Parathyroid adenoma (tissue), 2 donors: ENCODE results near the gene MTFR2.

Source experiments
- H2AFZ ChIP-seq: fragments of 300-600 bp; sonication (generic); one replicate; pipeline ENCODE4 v1.7.0; 2017; ENCODE audit warnings: antibody characterized with exemption, mild to moderate bottlenecking
- H3K27ac ChIP-seq: fragments of 300-600 bp; sonication (generic); one replicate; pipeline ENCODE4 v1.7.0; 2017
- H3K27me3 ChIP-seq: fragments of 300-600 bp; sonication (generic); one replicate; pipeline ENCODE4 v1.7.0; 2017; ENCODE audit warnings: low read length; ENCODE audit not compliant: control insufficient read depth, insufficient read depth
- H3K36me3 ChIP-seq: fragments of 300-600 bp; sonication (generic); one replicate; pipeline ENCODE4 v1.7.0; 2017; ENCODE audit warnings: low read length; ENCODE audit not compliant: control insufficient read depth, insufficient read depth
- H3K4me1 ChIP-seq: fragments of 300-600 bp; sonication (generic); one replicate; pipeline ENCODE4 v1.7.0; 2017; ENCODE audit warnings: control low read depth
- H3K4me2 ChIP-seq: fragments of 300-600 bp; sonication (generic); one replicate; pipeline ENCODE4 v1.7.0; 2017; ENCODE audit warnings: low read length
- H3K4me3 ChIP-seq: fragments of 300-600 bp; sonication (generic); one replicate; pipeline ENCODE4 v1.7.0; 2017; ENCODE audit warnings: low read depth, low read length
- H3K79me2 ChIP-seq: fragments of 300-600 bp; sonication (generic); one replicate; pipeline ENCODE4 v1.7.0; 2017; ENCODE audit warnings: control low read depth
- H3K9ac ChIP-seq: fragments of 300-600 bp; sonication (generic); one replicate; pipeline ENCODE4 v1.7.0; 2017; ENCODE audit warnings: mild to moderate bottlenecking
- H3K9me3 ChIP-seq: fragments of 300-600 bp; sonication (generic); one replicate; pipeline ENCODE4 v1.7.0; 2017; ENCODE audit warnings: low read length; ENCODE audit not compliant: control insufficient read depth
- CTCF ChIP-seq: fragments of 300-600 bp; sonication (generic); IDR thresholded peaks from one replicate; pipeline ENCODE4 v1.7.0; 2017; ENCODE audit warnings: antibody characterized with exemption, mild to moderate bottlenecking
- donor health status: primary hyperparathyroidism.

Gene MTFR2

GRCh38 chr6:136280032-136280609 lies 30.0 kb upstream of the MTFR2 start:
- no peak overlapping the region for H3K27ac ChIP-seq
- no peak overlapping the region for H3K4me2 ChIP-seq
- no peaks in the 10 kb centered on the region for H3K36me3 ChIP-seq
- TF ChIP-seq CTCF: no peak
- H3K9ac ChIP-seq: no peak overlapping the region
- no peak overlapping the region for H3K4me3 ChIP-seq
- peaks cover 41% of the 10 kb centered on the region for H3K79me2 ChIP-seq
- no peaks in the 10 kb centered on the region for H3K9me3 ChIP-seq
- H2AFZ ChIP-seq: no peak overlapping the region
- H3K4me1 ChIP-seq: peaks cover 34% of the 10 kb centered on the region
- H3K27me3 ChIP-seq: no peaks in the 10 kb centered on the region

- H3K27me3 ChIP-seq: no peaks in the 10 kb centered on the region
- no peak overlapping the region for H3K4me3 ChIP-seq
- TF ChIP-seq CTCF: no peak
- no peaks in the 10 kb centered on the region for H3K4me1 ChIP-seq
- H3K79me2 ChIP-seq: peaks cover 24% of the 10 kb centered on the region
- H3K36me3 ChIP-seq: peaks cover 4% of the 10 kb centered on the region
- H3K9ac ChIP-seq: no peak overlapping the region
- no peak overlapping the region for H3K4me2 ChIP-seq
- no peaks in the 10 kb centered on the region for H3K9me3 ChIP-seq
- no peak overlapping the region for H2AFZ ChIP-seq
- H3K27ac ChIP-seq: no peak overlapping the region
Measured at GRCh38 chr6:136274062-136274461, 24.0 kb upstream of the MTFR2 start.

- peaks cover 3% of the 10 kb centered on the region for H3K4me1 ChIP-seq
- no peaks in the 10 kb centered on the region for H3K9me3 ChIP-seq
- TF ChIP-seq CTCF: no peak
- H3K36me3 ChIP-seq: no peaks in the 10 kb centered on the region
- H3K9ac ChIP-seq: no peak overlapping the region
- no peak overlapping the region for H2AFZ ChIP-seq
- no peak overlapping the region for H3K27ac ChIP-seq
- H3K4me3 ChIP-seq: no peak overlapping the region
- no peak overlapping the region for H3K4me2 ChIP-seq
- no peaks in the 10 kb centered on the region for H3K27me3 ChIP-seq
- peaks cover 19% of the 10 kb centered on the region for H3K79me2 ChIP-seq
Measured at GRCh38 chr6:136265101-136265500, 15.0 kb upstream of the MTFR2 start.

- no peak overlapping the region for H2AFZ ChIP-seq
- H3K4me2 ChIP-seq: no peak overlapping the region
- peaks cover 14% of the 10 kb centered on the region for H3K79me2 ChIP-seq
- H3K27ac ChIP-seq: no peak overlapping the region
- no peak for TF ChIP-seq CTCF
- peaks cover 3% of the 10 kb centered on the region for H3K4me1 ChIP-seq
- no peaks in the 10 kb centered on the region for H3K27me3 ChIP-seq
- H3K9ac ChIP-seq: no peak overlapping the region
- H3K4me3 ChIP-seq: no peak overlapping the region
- no peaks in the 10 kb centered on the region for H3K36me3 ChIP-seq
- H3K9me3 ChIP-seq: no peaks in the 10 kb centered on the region
Measured at GRCh38 chr6:136262940-136263339, 12.8 kb upstream of the MTFR2 start.

- Histone ChIP-seq H3K4me1 (peaks cover 13% of the 10 kb centered on the region), H3K9me3 (no peaks in the 10 kb centered on the region), H3K27me3 (no peaks in the 10 kb centered on the region), H3K4me3 (no peak overlapping the region), H2AFZ (no peak overlapping the region), H3K36me3 (no peaks in the 10 kb centered on the region), H3K27ac (no peak overlapping the region), H3K9ac (no peak overlapping the region), H3K4me2 (no peak overlapping the region), H3K79me2 (no peaks in the 10 kb centered on the region)
- TF ChIP-seq CTCF: no peak
Measured at GRCh38 chr6:136254851-136255466, 4.8 kb upstream of the MTFR2 start.
